ENCODE data around the gene RHOB.
"Not testable (repeated sequence)": the region's sequence is repeated elsewhere in the genome, so short reads cannot be mapped to it uniquely, and the experiment has no call there.

Gene RHOB

DNA sequence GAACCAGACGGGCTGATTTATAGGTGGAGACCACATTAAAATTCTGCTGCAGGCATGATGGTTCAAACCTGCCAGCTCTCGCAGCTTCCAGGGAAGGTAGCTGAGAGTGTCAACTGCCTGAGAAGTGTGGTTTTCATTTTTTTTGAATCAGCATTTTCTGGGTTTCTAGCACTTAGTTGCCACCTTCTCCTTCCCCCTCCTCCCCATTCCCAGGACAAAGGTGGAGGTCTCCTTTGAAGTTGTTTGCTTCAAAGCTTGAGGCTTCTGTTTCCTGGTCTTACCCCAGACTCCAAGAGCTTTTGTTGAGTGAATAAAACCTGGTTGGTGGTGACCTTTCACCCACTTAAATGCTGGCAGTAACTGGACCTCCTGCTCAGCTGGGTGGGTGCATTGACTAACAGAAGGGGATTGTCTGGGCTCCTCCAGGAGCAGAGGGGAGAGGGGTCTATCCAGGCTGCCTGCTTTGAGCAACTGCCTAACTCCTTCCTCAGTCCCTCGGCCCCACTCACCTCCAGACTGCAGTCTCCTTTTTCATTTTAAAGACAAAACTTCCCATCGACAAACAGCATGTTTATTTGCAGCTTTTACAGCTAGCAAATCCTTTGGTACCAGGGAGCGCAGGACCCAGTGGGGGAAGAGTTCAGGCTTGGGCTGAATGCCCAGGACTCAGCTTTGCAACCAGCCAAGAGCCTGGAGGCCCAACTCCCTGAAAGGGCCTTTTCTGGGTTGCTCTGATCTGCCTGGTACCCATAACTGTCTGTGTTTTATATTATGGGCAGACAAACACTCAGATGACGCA, 3.5 kb downstream of the RHOB start:
- no peak for TF ChIP-seq ZNF274 (IDR thresholded peaks at IDR 0.05; ENCODE audit: low read depth, low read length)
- H3K4me3 ChIP-seq (ENCODE audit: low read length), result no peak overlapping the region

DNA sequence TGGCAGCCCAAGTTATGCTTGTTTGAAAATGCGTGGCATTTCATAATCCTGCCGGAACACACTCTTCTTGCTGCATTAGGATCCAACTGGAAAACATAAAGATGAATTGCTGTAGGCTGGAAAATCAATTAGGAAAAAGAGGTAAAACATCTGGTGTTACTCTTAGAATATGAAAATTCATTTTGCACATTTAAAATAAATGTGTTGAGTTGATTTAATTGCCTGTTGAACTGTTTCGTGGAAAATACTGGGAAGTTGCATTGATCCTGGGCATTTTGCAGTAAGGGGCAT, 4.1 kb downstream of the RHOB start:
- H3K4me3 ChIP-seq (ENCODE audit: low read length), result no peak overlapping the region
- no peak for TF ChIP-seq ZNF274 (IDR thresholded peaks at IDR 0.05; ENCODE audit: low read depth, low read length)

DNA sequence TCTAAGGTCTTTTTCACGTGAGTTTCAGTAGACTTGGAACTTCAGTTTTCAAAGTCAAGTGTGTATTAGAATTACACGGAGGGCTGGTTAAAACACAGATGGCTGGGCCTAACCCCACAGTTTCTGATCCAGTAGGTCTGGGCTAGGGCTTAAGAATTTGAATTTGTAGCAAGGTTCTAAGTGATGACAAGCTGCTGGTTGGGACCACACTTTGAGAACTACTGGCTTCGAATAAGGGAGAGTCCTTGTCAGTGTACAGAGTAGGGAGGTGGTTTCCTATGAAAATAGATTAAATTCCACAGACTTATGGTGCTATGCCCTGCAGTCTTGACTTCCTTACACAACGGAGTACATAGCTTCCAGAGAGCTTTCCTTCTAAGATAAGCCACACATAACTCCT, 4.5 kb downstream of the RHOB start:
- no peak overlapping the region for H3K4me3 ChIP-seq (ENCODE audit: low read length)

DNA sequence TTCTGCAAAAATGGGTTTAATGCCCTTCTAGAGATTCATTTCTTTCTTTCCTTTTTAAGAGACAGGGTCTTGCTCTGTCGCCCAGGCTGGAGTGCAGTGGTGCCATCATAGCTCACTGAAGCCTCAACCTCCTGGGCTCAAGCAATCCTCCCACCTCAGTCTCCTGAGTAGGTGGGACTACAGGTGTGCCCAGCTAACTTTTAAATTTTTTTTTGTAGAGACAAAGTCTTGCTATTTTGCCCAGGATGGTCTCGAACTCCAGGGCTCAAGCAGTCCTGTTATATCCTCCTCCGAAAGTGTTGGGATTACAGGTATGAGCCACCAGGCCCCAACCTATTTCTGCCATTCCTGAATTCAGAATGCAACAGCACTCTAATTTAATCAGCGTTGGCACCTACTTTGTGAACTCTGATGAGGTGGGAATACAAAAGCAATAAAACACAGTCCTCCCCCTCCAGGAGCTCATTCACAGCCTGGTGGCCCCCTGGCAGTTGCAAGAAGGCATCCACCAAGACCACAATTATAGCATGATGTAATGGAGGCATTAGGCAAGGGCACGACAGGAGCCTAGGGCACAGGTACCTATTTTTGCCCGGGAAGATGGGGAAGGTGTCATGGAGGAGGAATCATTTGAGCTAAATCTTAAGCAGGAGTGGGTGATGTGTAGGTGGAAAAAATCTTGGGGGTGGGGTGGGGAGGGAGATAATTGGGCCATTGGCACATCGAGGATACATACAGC, 5.1 kb downstream of the RHOB start:
- no peak overlapping the region for H3K4me3 ChIP-seq (ENCODE audit: low read length)
- no peak for TF ChIP-seq ZNF274 (IDR thresholded peaks at IDR 0.05; ENCODE audit: low read depth, low read length)

More for the DNA sequence above, 4.5 kb downstream of the RHOB start:
- TF ChIP-seq ZNF274 (IDR thresholded peaks at IDR 0.05; ENCODE audit: low read depth, low read length), result no peak

DNA sequence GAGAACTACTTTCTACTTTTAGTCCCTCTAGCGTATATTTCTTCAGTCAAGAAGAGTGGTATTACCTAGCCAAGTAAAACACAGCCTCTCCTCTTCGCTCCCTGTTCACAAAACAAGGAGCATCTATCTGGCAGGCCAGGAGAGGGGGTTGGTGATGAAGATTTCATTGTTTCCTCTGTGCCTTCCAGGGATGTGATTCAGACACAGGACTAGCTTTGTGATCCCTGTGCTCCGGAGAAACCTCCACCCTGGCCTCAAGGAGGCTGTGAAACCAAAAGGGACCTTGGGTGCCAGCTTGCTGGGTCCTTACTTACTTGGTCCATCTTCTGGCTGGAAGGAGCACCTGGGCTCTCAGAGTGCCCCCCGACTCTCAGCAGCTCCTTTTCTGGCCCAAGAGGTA, 5.7 kb downstream of the RHOB start:
- no peak for TF ChIP-seq ZNF274 (IDR thresholded peaks at IDR 0.05; ENCODE audit: low read depth, low read length)
- H3K4me3 ChIP-seq (ENCODE audit: low read length), result no peak overlapping the region

DNA sequence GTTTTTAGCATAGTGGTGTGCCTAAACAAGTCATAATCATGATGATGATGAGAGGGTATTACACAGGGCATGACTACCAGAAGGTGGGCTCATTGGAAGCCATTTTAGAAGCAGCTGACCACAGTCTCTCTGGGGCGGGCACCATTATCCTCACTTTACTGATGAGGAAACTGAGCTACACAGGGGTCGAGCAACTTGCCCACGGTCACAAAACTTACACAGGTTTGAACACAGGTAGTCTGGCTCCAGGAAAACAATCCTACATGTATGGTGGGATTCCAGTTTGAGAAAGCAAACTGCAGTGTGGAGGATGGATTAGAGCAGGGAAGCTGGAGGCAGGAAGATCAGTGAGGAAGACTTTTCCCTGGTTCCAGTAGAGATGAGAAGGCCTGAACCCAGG, 6.2 kb downstream of the RHOB start:
- no peak overlapping the region for H3K4me3 ChIP-seq (ENCODE audit: low read length)
- TF ChIP-seq ZNF274 (IDR thresholded peaks at IDR 0.05; ENCODE audit: low read depth, low read length), result no peak

DNA sequence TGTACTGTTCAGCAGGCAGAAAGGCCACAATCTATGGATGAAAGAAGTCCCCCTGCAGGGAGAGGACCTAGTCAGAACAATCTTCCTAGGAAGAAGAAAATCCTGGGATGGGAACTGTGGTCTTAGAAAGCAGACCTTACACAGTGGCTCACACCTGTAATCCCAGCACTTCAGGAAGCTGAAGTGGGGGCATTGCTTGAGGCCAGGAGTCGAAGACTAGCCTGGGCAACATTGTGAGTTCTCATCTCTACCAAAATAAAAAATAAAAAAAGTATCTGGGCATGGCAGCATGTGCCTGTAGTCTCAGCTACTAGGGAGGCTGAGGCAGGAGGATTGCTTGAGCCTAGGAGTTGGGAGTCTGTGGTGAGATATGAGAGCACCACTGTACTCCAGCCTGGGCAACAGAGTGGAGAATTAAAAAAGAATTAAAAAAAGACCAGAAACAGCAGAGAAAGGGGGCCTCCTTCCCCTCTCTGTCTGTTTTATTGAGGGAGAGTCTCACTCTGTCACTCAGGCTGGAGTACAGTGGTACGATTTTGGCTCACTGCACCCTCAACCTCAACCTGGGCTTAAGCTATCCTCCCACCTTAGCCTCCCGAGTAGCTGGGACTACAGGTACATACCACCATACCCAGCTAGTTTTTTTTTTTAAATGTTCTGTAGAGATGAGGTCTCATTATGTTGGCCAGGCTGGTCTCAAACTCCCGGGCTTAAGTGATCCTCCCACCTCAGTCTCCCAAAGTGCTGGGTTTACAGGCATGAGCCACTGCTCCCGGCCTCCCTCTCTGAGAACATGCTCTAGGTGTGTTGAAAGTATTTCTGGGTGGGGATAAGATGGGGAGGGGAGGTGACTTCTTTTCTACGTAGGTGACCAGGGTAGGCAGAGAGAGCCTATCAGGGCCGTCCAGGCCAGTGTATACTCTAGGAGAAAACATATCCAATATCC, 7.4 kb downstream of the RHOB start:
- TF ChIP-seq ZNF274 (IDR thresholded peaks at IDR 0.05; ENCODE audit: low read depth, low read length), result no peak
- no peak overlapping the region for H3K4me3 ChIP-seq (ENCODE audit: low read length)

DNA sequence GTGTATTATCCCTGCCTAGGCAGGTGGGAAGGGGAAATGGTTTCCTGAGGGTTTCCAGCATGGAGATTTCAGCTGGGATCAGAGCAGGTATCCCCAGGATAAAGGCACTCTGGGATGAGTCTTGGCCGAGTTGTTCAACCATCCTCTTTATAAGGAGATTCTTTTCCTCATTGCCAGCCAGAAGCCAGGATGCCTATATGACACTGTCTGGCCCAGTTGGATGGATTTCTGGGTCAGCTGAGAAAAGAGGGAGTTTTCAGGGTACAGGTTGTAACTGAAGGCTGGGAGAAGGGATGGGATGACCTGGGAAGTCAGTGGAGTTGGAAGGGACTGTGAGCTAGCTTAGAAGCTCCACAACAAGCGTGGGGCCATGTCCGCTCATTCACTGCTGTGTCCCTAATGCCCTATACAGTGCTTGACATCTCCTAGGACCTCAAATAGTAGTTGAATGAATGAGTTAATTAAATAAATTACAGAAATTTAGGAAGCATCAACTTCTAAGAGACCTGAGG, 8.3 kb downstream of the RHOB start:
- H3K4me3 ChIP-seq (ENCODE audit: low read length), result no peak overlapping the region

DNA sequence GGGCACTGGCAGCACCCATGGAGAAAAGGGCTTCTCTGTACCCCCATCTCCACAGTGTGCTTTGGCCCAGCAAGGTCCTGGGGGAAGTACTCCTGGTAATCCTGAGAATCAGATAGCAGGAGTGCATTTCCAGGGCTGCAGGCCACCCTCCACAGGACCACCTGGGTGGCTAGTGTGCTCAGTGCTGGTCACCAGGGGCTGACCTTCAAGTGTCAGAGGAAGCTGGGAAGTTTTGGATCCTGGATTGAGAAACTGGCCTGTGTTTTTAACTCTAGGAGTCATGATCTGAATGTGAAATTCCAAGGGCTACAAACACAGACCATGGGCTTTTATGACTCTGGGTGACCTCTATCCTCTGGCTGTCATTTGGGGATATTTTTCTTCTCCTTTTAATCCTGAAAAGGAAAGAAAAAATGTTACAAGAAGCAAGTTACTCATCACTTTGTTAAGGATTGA, 9.3 kb downstream of the RHOB start:
- H3K4me3 ChIP-seq (ENCODE audit: low read length), result no peak overlapping the region
- no peak for TF ChIP-seq ZNF274 (IDR thresholded peaks at IDR 0.05; ENCODE audit: low read depth, low read length)

More for the DNA sequence above, 8.3 kb downstream of the RHOB start:
- no peak for TF ChIP-seq ZNF274 (IDR thresholded peaks at IDR 0.05; ENCODE audit: low read depth, low read length)

DNA sequence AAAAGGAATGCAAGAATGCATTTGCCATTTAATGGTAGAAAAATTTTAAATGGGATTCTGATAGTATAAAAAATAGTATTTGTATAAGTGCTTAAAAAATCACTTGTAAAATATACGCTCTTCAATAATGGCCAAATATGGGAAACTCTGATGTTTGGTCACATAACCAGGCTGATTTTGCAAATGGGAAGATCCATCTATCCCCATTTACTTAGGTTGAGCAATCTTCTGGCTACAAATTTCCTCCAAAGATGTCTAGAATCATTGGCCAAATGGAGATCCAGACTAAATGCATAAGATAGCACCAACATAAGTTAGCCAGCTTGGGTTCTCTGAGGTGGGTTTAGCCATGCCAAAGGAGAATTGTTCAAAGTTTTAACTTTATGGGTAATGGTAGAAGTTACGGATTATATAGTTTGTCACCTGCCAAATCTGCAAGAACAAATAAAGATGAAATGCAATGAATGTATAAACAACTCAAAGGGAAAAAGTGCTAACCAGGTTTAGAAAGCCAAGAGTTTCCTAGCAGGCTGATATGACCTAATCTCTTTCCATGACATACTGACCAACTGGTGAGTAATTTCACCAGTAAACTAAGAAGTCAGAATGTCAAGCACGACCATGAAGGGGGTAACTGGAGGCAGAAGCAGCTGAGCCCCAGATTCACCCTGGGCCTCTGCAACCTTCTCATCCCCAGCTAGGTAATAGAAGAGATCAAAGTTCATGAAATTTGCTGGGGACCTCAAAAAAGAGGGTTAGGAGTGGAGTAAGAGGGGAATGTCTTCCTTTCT, 10.0 kb downstream of the RHOB start:
- no peak for TF ChIP-seq ZNF274 (IDR thresholded peaks at IDR 0.05; ENCODE audit: low read depth, low read length)
- no peak overlapping the region for H3K4me3 ChIP-seq (ENCODE audit: low read length)

DNA sequence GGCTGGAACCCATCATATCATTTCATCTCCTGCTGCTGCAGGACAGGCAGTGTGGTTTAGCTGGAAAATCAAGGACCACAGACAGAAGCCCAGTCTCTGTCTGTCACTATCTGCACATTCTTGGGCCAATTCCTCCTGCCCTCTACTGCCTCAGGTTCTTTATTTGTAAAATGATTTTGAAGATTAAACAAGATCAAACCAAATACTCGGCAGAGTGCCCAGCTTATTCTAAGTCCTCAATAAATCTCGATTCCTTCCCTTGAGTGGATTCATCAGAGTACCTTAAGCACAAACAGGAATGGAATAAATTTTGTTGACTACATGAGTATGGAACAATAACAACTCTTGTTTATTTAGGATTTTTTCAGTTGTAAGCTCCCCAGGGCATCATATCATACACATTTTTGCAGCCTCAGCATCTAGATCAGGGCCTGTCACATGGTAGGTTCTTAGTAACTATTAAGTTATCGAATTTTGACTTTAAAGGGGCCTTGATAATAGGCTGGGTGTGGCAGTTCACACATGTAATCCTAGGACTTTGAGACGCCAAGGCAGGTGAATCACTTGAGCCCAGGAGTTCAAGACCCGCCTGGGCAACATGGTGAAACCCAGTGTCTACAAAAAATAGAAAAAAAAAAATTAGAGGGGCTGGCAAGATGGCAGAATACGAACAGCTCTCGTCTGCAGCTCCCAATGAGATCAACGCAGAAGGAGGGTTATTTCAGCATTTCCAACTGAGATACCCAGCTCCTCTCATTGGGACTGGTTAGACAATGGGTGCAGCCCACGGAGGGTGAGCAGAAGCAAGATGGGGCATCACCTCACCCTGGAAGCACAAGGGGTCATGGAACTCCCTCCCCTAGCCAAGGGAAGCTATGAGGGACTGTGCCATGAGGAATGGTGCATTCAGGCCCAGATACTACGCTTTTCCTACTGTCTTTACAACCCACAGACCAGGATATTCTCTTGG, 11.1 kb downstream of the RHOB start:
- TF ChIP-seq ZNF274 (IDR thresholded peaks at IDR 0.05; ENCODE audit: low read depth, low read length), result no peak
- no peak overlapping the region for H3K4me3 ChIP-seq (ENCODE audit: low read length)

DNA sequence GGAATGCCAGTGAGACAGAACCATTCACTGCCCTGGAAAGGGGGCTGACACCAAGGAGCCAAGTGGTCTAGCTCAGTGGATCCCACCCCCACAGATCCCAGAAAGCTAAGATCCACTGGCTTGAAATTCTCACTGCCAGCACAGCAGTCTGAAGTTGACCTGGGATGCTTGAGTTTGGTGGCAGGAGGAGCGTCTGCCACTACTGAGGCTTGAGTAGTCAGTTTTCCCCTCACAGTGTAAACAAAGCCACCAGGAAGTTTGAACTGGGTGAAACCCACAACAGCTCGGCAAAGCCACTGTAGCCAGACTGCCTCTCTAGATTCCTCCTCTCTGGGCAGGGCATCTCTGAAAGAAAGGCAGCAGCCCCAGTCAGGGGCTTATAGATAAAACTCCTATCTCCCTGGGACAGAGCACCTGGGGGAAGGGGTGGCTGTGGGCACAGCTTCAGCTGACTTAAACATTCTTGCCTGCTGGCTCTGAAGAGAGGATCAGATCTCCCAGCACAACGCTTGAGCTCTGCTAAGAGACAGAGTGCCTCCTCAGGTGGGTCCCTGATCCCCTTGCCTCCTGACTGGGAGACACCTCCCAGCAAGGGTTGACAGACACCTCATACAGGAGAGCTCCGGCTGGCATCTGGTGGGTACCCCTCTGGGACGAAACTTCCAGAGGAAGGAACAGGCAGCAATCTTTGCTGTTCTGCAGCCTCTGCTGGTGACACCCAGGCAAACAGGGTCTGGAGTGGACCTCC, 12.0 kb downstream of the RHOB start:
- not testable (repeated sequence) for H3K4me3 ChIP-seq (ENCODE audit: low read length)

Data from GM08714 (cell line).